Right hindlimb (tissue), 1 donor: Measurements from ENCODE around the gene ATCAY.

ENCODE experiments used
- DNase-seq: peaks from one replicate; pipeline ENCODE4 v3.0.0-alpha.2; 2018

ATCAY gene, protein sequence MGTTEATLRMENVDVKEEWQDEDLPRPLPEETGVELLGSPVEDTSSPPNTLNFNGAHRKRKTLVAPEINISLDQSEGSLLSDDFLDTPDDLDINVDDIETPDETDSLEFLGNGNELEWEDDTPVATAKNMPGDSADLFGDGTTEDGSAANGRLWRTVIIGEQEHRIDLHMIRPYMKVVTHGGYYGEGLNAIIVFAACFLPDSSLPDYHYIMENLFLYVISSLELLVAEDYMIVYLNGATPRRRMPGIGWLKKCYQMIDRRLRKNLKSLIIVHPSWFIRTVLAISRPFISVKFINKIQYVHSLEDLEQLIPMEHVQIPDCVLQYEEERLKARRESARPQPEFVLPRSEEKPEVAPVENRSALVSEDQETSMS

DNA sequence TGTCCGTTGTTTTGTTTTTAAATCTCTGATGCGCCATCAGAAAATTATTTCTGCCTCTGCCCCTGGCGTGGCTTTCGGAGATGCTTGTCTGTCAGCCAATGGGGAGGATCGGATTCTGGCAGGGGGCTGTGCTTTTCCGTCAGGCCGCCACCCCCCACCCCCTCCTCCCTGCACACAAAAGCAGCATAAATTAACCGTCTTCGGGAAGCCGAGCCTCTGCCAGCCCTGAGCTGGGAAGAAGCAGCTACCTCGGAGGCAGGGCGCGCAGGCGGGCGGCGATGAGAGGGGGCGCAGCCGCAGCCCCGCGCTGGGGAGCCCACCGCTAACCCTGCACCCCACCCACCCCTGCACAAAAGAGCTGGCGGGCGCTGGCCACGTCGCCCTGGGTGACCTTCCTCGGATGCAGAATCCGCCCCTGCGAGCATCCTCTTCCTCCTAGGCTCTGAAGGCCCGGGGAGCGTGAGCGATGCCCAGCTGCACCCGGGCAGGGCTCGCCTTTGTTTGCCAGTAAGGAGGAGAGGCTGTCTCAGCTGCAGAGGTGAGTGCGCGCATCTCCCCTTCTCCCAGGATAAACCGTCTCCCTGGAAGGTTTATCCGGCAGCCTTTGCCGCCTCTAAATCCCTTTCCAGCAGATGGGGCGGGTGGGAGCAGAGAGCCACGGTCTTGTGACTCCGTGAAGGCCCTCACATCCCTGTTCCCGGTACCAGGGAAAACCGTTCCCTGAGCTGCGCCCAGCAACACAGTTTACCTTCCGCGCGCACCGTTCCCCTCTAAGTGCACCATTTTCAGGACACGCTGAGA, at the start of gene ATCAY:
Gene ATCAY, plus strand, starts transcription at position 215 of the 801 bp plus-strand sequence. CDS start 5,083 bp downstream, outside the sequence.
- no peak for DNase-seq

DNA sequence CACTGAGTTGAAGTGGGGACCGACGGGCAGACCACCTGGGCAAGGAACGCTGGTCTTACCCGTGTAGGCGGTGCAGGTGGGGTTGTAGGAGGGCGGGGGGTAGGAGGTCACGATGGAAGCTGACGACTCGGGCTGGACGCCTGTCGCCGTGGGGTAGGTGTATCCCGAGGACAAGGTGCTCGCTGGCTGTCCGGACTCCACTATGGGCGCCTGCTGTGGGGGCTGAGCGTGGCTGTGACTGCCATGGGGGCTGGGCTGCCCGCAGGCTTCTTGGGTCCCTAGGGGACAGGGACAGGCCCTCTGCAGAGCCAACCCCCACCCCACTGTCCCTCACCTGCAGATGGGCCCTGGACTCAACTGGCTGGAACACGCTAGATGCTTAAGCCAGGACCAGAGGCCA, 48.9 kb upstream of the ATCAY start:
- DNase-seq, result no peak

DNA sequence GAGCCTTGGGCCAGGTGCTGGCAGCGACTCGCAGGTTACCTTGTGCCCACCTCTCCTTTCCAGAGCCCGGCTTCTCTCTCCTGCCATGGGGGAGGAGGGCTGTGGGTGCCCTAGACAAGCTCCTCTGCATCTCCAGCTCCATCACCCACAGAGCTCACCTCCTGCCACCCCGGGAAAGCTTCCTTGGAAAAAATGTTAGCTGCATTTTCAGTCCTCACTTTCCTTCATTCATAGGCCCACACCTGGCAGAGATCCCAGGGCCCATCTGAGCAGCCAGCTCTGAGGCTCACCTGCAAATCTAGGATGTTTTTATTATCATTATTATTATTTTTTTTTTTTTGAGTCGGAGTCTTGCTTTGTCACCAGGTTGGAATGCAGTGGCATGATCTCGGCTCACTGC, 48.5 kb upstream of the ATCAY start:
- DNase-seq, result no peak

DNA sequence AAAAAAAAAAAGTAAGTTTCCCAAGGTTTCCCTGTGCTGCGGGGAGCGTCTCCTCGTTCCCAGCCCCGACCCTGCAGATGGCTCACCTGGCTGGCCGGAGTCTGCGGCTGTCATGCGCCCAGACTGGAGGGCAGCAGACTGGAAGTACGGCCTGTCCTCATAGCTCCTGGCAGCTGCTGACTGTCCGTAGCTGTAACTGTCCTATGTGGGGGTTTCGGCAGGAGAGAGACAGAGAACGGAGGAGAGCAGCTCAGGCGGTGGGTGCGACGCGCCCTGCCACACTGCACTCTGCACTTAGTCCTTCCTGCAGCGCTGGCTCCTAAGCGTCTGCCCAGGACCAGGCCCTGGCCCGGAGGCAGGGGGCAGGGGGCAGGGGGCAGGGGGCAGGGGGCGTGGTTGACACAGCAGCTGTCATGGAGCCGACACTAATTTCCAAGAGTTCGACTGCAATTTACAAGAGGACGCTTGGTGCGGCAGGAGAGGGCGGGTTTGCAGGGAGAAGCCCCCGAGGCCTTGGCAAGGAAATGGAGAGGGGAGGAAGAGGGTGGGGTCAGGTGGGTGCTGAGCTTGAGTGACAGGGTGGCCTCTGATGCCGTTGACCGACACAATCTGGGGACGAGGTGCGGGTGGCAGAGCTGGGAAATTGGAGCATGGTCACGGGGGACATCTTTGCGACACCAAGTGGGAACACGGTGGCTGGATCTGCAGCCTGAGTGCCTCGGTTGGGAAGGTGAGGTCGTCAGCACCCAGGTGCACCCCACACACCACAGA, 46.7 kb upstream of the ATCAY start:
- no peak for DNase-seq

DNA sequence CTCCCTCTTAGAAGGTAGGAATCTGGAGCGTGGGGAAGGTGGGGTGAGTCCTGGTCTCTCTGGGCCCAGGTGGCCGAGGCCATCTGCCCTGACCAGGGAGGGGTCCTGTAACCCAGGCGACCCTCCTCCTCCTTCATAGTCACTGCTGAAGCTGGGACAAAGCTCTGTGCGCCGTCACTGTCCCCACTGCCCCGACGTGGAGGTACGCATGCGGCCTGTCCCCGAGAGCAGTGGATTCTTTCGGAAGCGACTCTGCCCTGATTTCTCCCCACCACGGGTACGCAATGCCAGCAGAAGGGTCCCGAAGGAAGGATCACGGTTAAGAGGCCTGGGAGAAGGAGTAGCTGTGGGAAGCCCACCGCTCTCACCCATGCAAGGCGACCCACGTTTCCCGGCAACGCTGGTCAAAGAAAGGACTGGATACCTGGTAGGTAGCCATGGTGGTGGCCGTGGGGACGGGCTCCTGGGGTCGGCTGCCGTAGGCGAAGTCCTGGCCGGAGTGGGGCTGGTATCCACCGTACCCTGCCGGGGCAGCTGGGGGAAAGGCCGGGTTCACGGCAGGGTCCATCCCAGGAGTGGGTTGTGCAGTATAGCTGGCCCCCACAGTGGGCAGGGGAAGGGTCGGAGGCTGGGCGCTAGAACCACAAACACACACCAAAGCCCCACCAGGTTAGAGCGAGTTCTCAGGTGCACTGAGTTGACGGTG, 46.0 kb upstream of the ATCAY start:
- DNase-seq, result no peak

DNA sequence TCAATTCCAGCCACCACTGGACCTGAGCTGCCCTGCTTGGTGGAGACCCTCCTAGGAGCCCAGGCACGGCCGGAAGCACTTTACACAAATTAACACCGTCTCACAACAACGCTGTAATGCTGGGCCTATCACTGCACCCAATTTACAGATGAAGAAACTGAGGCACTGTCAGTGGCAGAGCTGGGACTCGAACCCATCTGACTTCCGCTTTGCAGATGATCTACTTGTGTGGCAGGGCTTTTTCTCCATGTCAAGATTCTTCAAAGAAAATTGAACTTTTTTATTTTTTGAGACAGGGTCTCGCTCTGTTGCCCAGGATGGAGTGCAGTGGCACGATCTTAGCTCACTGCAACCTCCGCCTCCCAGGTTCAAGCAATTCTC, 45.4 kb upstream of the ATCAY start:
- no peak for DNase-seq

DNA sequence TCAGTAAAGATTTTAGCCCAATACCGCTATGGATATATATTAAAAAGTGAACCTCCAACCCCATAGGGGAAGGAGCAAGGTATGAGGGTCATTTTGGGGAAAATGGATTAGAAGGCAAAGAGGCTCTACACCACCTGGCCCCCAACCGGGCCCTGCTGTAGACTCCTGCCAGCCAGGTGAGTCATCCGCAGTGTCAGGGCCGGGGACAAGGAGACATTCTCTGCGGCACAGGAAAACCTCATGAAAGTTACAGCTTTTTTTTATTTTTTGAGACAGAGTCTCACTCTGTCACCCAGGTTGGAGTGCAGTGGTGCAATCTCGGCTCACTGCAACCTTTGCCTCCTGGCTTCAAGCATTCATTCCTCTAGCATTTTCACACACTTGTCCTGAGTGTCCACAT, 43.6 kb upstream of the ATCAY start:
- no peak for DNase-seq

DNA sequence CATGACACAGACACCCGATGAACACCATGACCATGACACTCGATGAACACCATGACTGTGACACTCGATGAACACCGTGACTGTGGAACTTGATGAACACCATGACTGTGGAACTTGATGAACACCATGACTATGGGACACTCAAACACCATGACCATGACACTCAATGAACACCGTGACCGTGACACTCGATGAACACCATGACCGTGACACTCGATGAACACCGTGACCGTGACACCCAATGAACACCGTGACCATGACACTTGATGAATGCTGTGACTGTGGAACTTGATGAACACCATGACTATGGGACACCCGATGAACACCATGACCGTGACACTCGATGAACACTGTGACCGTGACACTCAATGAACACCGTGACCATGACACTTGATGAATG, 43.2 kb upstream of the ATCAY start:
- no peak for DNase-seq

DNA sequence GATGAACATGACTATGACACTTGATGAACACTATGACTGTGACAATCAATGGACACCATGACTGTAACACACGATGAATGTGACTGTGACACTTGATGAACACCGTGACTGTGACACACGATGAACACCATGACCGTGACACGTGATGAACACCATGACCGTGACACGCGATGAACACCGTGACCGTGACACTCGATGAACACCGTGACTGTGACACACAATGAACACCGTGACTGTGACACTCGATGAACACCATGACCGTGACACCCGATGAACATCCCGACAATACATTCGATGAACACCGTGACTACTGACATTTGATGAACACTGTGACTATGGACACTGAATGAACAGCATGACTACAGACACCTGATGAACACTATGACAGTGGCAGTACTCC, 42.6 kb upstream of the ATCAY start:
- DNase-seq, result no peak

DNA sequence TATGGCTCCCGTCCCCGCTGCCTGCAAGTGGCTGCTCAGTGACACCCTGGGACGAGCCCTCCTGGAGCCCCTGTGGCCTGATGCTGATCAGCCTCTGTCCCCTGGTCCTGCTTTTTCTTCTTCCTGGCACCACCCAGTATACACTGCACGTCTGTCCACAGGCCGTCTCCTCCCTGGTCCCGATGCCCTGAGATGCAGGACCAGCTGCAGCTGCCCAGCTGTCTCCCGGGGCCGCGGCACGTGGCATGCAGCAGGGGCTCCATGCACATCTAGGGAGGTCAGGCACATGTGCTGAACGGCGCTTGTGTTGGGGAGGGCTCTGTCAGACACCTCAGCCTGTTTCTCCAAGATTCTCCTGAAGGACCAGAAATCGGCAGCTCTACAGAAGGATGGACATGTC, 41.8 kb upstream of the ATCAY start:
- no peak for DNase-seq

DNA sequence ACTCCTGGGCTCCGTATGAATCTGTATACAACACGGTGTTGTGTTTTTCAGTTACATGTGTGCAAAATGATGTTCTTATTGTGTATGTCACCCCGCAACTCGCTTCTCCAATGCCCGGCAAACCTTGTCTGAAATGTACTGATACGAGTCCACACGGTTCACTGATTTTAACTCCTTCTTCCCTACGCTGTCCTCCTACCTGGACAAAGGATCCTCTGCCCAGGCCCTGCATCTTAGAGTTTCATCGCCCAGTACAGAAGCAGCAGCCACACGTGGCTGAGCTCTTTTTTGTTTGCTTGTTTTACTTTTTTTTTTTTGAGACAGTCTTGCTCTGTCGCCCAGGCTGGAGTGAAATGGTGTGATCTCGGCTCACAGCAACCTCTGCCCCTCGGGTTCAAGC, 40.5 kb upstream of the ATCAY start:
- no peak for DNase-seq

DNA sequence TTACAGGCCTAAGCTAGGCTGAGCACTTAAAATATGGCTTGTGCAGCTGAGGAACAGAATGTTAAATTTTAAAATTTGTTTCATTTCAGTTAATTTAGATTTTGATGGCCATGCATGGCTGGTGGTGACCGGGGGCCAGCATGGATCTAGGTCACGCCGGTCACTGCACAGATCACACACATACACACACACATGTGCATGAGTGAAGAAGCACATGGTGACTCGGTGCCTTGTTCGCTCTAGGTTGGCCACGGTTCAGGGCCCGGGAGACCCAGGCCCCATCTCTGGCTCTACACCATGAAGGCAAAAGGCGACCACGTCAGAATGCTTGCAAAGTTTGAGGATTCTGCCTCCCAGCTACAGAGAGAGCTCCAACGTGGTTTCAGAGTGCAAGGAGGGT, 39.7 kb upstream of the ATCAY start:
- no peak for DNase-seq

DNA sequence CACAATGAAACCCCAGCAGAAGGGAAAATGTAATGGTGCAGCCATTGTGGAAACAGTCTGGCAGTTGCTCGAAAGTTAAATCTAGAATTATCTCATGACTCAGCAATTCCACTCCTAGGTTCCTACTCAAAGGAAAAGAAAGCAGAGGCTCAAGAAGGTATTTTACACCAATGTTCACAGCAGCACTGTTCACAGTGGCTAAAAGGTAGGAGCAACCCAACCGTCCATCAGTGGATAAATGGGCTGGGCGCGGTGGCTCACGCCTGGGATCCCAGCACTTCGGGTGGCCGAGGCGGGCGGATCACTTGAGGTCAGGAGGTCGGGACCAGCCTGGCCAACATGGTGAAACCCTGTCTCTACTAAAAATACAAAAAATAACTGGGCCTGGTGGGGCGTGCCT, 37.5 kb upstream of the ATCAY start:
- DNase-seq, result no peak

DNA sequence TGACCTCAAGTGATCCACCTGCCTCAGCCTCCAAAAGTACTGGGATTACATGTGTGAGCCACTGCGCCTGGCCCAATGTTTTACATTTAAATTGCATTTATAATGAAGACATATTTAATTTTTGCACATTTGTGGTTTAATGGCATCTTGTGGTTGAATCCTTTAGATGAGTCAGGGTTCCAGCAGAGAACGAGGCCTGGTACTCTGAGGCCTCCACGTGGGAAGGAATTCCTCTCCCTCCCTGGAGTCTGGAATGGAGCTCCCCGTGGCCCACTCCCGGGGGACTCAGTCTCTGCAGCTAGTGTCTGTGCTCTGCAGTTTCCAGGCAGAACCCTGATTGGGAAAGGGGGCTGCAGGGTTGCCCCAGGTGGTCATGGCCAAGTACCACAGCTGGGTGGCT, 35.9 kb upstream of the ATCAY start:
- no peak for DNase-seq

DNA sequence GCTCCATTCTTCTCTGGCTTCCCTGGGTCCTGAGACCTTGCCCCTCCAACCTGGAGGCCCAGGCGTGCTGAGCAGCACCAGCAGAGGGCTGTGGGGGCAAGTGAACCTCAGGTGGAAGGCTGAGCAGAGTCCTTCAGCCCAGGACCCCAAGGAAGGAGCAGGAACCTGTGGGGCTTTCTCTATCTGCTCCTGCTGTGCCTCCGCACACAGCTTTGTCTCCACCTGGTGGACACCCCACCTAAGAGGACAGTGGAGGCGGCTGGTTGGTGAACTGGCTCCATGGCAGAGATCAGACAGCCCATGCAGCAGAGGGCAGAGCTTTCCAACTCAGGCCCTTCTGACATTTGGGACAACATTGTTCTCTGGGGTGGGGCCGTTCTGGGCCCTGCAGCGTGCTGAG, 31.4 kb upstream of the ATCAY start:
- DNase-seq, result no peak

DNA sequence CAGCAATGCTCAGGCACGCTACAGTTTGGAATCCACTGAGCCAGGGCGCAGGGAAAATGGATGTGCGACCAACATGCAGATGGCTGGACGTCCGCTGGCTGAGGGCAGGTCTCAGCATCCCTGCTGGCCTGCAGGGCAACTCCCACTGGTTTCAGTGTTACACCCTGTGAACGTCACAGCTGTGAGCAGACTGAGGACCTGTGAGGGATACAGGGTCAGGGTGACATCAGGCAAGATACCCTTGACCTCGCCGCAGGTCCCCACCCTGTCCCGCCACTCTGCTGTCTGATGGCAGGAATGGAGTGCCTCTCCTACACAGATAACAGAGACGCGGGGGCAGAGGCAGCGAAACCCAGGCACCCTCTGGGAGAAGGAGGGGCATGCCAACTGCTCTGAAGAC, 30.7 kb upstream of the ATCAY start:
- DNase-seq, result no peak

DNA sequence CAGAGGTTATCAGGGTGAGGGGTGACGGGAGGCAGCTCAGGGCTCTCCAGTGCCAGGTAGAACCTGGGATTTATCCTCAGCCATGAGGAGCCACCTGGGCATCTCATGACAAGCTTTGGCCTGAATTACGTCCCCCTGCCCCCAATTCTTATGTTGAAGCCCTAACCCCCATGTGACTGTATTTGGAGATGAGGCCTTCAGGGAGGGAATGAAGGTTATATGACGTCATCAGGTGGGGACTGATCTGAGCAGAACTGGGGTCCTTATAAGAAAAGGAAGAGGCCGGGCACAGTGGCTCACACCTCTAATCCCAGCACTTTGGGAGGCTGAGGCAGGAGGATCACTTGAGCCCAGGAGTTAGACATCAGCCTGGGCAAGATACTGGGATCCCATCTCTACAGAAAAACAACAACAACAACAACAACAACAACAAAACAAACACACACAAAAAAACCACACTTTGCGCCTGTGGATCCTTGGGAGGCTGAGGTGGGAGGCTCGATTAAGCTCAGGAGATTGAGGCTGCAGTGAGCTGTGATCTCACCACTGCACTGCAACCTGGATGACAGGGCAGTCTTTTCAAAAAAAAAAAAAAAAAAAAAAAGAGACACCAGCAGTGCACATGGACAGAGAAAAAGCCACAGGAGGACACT, 30.0 kb upstream of the ATCAY start:
- no peak for DNase-seq

DNA sequence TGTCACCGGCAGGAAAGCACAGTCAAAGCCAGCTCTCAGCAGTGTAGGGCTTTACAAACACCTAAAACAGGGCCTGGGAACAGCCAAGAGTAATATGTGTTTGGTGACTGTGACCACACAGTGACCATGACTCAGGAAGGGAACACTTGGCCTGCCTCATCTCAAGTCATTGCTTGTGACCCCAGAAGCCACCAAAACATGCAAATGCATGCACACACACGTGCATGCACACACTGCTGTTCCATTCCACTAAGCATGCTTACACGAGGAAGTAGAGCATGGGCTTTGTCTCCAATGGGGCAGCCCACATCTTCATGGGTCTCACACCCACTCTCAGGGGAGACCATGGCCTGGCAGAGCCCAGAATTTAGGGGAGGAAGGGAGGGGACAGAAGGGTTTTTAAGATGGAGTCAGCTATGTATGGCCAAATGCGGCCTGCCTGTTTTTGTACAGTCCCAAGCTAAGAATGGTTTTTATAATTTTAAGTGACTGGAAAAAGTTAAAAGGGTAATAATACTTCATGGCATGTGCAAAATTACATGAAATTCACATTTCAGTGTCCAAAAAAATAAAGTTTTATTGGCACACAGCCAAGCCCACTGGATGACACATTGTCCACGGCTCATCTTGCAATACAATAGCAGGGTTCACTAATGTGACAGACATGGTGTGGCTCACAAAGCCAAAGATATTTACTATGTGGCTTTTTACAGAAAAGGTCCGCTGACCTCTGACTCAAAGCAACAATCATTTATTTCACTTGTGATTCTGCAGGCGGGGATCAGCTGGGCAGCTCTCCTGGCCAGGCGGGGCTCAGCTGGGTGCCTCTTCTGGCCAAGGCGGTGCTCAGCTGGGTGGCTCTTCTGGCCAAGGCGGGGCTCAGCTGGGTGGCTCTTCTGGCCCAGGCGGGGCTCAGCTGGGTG, 29.0 kb upstream of the ATCAY start:
- no peak for DNase-seq

DNA sequence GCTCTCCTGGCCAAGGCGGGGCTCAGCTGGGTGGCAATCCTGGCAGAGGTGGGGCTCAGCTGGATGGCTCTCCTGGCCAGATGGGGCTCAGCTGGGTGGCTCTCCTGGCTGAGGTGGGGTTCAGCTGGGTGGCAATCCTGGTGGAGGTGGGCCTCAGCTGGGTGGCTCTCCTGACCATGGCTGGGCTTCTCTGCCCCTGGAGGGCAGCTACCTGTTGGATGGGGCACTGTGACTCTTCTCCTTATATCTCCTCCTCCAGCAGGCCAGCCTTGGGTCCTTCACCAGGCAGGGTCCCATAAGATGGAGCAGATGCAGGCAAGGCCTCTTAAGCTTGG, 28.3 kb upstream of the ATCAY start:
- no peak for DNase-seq

DNA sequence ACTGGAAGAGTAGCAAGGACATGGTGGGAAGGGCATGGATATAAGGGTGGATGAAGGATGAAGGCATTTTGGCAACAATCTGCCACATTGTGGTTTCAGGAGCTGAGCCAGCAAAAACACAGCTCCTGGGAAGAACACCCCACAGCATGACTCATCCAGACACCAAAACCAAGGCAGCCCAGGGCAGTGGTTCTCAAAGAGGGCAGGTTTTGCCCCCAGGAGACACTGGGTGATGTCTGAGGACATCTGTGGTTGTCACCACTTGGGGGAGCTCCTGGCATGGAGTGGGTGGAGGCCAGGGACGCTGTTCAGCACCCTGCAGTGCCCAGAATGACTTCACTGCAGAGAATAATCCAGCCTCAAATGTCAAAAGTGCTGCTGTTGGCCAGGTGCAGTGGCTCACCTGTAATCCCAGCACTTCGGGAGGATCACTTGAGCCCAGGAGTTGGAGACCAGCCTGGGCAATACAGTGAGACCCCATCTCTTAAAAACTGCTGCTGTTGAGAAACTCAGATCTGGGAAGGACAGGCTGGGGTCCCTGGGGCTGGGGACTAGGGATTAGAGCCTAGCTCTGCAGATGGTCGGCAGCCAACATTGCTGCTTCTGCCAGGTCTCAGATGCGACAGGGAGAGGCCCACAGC, 27.8 kb upstream of the ATCAY start:
- DNase-seq, result no peak

DNA sequence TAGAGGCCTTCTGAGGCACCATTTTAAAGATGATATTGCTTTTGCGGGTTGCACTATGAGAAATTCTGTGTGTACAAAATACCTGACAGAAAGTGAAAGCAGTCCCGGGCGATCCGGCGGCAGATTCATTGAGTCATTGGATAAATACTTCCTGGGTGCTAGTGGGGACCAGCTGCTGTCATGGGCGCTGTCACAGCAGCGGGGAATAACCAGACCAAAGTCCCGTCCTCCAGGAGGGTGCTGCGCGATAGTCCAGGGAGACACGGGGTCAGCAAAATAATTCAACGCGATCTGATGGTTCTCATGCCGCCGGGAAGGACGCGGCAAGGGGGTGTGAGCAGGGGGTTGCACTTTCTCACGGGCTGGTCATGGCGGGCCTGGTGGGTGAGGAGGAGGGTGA, 25.2 kb upstream of the ATCAY start:
- no peak for DNase-seq
